OCI-M2 (cell line): ENCODE results near the gene NFIA.
A peak's percentile ranks its signal among the peaks of the same experiment; 100 is the strongest.

ENCODE experiments used
- DNase-seq: peaks from one replicate; lab custom pipeline; 2025; ENCODE audit not compliant: unreplicated experiment; lab: John Stamatoyannopoulos, UW

The NFIA gene

DNA sequence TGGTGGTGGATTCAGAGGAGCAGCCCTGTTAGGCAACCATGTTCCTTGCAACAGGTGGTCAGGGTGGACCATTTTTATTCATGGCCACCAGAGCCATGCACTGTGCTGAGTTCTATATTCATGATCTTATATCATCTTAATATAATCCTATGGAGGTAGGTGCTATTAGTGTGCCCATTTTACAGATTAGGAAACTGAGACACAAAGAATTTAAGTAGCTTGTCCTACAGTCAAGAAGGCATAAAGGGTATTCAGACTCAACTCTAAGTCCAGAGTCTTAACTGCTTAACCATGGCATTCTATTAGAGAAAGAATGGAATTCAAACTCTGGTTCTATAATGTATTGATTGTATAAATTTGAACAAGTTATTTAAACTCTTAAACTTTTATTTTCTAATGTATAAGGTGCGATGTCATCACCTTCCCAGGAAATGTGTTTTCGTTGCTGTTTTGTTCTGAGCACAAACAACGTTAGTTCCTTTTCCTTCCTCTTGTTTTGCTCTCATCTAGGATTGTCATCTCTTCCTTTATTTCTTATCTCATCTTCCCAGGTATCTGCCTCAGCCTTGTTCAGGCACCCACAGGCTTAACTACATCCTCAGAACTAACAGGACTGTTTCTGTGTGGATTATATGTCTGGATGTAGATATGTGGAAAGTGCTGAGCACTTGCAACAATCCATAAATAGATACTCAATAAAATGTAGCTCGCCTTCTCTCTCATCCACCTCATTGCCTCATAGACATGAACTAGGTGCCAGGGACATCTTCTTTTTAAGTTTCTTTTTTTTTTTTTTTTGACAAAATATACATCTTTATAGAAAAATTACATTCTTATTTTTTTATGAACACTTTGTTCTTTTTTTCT, 207.1 kb downstream of the NFIA start:
- DNase-seq = no peak

DNA sequence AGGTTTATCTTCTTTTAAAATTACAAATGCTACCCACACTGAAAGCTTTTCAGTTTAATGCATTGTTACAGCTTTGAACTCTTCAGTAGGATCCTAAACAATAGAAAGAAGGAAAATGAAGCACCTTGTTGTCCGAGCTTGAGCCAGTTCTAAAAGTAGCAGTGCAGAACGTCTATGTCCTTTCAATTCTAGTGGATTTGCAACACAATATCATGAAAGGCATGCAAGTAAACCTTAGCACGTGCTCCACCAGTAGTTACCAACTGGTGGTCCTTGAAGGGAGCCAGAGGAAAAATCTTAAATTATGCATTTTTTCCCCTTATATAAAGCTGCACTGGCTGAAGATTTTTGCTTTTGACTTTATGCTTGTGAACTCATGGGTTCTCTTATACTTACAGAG, 208.2 kb downstream of the NFIA start:
- no peak for DNase-seq

DNA sequence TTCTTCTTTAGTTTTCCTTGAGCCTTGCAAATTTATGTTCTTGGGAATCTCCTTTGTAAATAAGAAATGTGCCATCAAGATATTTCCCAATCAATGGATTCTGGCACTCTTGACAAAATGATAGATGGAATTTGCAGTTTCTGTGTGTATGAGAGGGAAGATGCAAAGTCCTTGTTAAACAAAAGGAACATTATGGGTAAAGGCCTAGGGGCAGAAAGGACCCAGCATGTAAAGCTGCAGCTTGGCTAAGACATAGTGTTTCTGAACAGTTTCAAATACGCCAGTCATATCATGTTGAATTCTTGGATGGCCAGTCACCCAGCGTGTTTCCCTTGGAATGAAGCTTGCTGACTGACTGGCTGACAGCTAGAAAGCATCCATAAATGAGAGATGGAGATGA, 210.8 kb downstream of the NFIA start:
- no peak for DNase-seq

DNA sequence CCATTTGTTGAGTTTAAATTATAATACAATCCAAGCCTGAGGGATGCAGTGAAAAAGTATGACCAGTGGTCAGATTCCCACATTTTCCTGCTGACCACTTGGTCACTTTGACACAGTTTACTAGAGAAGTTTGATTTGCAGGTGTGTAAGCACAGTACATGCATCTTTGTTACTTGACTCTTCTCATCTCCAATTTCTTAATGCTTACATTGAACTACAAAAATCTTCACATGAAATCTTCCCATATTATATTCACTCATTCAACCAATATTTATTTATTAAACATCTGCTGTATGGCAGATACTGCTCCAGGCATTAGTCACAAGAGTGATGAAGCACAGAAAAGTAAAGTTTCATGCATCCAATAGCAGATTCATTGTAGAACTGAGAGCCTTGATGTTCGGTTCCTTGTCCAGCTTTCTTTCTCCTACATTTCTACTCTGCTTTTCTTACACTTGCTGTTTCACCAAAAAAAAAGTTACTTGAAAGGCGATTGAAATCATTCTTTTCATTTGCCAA, 211.7 kb downstream of the NFIA start:
- no peak for DNase-seq

DNA sequence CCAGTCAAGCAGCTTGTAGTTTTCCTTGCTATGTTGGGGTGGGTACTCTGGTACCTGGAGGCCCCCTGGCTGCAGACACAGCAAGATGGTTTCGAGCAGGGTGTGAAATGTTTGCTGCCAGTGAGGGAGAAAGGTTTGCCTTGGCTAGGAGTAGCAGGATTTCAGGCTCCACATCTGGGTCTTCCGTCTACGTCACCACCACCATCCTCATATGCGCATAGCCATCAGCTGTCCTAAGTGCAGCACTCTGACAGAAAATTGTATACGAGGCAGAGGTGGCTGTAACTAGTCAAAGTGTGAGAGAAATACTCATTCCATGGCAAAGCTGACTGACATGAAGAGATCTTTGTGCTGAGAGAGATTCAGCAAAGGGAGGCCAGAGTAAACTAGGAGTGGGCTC, 212.6 kb downstream of the NFIA start:
- DNase-seq = no peak

DNA sequence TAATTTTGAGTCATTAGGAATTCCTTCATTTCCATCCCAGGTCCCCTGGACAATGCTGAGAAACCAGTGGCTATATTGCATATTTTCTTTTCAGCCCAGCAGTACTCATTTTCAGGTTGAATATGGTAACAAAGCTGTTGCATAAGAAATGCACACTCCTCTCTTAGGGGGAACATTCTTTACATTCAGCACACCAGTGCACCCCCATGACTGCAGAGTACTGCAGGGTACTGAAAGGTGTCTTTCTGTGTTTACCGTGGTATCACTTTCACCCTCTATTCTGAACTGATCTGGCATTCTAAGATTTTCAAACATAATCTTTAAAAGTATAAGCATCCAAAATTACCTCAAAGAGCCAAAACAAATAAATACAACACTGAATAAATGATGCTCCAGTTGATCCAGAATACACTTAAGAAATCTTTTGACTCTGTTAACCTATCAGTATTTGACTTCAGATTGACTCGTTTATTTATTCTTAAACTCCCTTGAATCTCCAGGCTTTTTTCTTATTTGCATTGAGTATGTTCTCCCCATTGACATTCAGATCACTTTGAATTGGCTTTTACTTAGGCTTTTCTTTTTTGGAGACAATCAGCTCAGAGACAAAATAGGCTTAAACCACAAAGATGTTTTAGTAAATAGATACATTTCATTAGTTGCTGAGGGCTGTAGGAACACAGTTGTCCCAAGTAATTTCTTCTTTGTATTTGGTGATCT, 213.6 kb downstream of the NFIA start:
- no peak for DNase-seq

DNA sequence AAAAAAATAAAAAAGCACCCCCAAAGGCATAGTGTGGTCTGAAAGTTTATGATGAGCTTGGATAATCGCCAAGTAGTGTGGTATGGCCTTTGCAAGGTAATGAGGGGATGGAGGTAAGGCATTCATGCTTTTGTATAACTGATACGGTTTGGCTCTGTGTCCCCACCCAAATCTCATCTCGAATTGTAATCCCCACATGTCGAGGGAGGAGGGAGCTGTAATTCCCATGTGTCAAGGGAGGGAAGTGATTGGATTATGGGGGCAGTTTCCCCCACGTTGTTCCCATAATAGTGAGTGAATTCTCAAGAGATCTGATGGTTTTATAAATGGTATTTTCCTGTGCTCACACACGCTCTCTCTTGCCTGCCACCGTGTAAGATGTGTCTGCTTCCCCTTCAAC, 215.5 kb downstream of the NFIA start:
- DNase-seq = no peak

DNA sequence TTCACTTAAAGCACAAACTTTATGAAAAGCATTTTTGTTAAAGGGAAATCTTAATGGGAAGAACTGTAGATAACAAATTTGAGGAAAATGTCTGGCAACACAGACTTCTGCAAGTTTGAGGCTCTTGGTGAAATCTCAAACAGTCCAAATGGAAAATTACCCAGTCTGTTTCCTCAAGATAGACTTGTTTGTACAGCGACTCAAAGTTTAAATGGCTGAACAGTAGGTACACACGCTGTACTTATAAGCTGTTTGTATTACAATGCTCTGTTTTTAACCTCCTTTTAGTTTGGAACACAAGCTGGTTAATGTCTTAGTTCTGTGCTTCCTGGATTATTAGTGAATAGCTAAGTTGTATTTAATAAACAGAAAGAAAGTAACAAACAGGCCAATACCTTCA, 217.1 kb downstream of the NFIA start:
- peak; percentile 7 for DNase-seq

DNA sequence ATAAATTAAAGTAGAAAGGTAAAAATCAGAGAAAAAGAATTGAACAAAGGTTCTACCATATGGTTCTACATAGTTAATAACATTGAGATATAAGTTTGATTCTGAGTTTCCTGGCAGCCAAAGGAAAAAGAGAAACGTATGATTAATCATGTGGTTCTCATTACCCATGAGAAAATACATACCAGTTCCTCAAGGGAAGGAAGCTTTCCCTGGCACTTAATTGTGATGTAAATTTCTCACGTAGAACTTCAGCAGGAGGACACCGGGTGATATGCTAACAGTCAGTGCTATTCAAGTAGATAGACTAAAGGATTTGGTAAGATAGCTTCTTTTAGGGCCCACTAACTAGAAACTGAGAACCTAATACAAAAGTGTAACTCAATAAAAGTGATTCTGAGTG, 218.5 kb downstream of the NFIA start:
- DNase-seq = no peak

DNA sequence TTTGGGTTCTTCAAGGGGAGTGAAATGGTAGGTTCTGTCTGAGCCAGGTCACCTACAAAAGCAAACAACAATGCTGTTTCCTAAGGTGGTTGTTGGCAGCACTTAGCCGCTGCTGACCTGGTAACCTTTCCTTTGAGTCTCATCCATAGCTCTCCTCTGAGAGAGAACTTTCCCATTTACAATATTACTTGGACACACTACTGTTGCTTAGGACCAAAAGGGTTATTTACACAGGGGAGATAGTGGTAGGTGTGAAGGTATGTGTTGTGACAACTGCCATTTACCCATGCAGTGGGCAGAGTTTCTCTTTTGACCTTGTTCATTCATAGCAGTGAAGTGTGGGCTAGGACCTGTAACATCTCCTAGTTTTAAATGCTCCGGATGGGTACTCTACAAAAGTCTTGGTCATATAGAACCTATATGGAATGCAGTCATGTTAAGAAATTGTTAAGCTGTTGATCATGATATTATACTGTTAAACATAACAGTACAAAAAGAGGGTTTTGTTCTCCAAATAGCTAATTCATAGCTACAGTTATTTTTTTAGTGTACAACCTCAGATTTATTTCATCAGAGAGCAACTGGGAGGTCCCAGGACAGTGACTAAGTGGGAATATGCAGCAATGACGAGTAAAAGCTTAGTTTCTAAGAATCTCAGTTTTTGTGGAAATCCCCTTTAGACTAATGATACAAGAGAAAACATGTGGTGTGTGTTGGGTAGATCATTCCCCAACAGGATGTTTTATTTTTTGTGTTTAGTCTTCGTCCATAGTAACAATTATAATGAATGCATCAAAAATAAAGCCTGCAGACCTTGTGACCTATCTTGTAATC, 219.7 kb downstream of the NFIA start:
- DNase-seq = no peak

DNA sequence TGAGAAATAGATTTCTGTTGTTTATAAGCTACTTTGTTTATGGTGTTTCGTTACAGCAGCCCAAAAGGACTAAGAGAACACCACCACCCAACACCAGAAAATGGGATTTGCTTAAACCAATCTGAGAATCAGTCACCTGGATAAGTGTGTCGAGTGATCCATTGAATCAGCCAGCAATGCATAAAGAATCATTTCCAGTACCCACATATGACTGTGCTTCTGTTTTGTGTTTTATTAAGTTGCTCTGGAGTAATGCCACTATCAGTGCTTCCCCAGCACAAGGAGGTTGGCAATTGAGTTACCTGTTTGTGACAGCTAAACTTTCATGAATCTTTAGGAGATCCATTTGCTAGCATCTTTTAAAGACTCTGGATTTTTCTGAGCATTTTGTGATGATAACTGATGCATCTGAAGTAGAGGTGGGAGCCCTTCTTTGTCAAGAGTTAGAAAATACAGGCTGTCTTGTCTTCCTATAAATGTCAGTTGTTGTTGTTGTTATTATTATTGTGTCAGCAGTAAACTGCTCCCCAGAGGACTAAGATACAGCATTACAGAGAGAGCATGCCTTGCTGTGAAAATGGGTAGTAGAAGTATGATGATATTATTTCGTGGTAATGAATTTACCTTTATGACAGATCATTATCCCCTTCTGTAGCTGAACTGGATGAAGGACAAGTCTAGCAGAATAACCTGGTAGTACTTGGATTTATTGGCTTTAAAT, 225.2 kb downstream of the NFIA start:
- no peak for DNase-seq

DNA sequence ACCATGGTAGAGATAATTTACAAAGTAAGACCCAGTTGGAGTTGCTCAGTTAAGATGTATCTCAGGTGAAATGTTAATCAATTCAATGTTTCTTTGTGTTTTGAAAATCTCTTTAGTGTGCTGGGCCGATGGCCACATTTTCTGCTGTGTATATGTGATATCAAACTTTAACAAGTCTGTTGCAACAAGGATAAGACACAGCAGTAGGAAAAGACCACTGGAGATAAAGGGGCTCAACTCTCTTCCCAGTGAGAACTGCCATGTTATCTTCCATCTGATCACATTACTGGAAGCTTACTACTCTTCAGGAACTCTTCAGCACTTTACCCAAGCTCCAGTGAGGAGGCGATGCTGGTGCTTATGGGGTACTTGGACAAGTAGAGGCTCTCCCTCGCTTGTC, 227.7 kb downstream of the NFIA start:
- DNase-seq = no peak

DNA sequence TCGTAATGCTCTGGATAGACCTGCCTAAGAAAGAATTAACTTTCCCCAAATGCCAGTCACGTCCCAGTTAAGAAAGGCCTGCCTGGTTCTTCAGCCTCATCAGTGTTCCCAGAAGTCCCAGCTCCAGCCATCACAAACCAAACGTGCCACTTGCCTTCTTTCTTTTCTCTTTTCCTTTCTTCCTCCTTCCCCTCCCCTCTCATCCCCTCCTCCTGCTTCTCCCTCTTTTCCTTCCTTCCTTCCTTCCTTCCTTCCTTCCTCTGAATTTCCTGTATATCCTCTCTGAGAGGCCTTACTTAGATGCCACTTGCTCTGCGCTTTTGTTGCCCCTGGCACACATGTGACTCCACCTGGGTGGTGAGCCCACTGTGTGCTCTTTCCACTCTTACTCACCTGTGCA, 228.2 kb downstream of the NFIA start:
- no peak for DNase-seq

DNA sequence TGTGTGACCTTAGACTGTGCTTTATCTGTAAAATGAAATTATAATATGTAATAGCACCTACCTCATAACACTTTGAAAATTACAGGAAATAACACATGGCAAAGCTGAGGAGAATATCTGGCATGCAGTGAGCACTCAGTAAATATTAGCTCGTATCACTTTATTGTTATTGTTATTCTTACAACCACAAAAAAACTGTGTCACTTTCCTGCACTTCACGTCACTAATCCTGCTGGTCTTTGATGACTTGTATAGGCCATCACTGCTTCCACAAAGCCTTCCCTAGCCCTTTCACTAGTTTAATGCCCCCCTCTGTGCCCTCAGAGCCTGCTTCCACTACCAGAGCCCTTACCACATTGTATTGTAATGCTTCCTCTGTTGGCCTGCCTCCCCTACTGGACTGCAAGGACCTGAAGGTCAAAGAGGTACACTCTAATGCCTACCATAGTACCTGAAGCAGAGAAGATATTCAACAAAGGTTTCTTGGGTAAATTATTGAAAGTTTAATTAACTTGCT, 231.6 kb downstream of the NFIA start:
- DNase-seq = no peak

DNA sequence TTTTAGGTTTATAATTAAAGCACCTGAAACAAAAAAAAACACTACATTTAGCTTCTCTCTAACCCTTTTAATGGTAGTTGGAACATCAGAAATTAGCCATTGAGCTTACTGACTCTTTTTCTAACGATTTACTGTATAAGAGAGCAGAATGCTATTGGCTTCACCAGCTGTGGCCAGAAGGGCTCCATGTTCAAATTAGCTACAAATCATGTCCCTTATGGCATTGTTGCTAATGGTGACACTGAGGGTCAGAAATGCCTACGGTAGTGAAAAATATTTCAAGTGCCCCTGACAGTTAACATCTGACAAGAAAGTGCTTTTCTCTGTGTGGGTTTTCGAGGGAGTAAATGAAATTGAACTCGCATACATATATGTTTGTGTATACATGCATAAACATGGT, 232.7 kb downstream of the NFIA start:
- DNase-seq = no peak

DNA sequence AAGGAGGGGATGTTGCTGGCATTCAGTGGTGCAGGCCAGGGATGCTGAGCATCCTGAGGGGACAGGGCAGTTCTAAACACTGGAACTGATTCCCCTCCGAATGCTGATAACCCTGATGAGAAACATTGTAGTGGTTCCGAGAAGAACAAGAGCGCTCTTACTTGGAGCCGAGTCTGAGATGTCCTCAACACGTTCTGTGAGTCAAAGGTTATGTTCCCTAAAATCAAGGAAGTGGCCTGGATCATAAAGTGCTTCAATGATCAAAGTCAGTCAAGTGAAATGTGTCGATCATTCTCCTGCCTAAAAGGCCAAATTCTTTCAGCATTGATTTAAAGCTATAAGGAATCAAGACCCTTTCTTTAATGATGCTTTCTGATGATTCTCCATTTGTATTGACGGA, 234.1 kb downstream of the NFIA start:
- DNase-seq = no peak

DNA sequence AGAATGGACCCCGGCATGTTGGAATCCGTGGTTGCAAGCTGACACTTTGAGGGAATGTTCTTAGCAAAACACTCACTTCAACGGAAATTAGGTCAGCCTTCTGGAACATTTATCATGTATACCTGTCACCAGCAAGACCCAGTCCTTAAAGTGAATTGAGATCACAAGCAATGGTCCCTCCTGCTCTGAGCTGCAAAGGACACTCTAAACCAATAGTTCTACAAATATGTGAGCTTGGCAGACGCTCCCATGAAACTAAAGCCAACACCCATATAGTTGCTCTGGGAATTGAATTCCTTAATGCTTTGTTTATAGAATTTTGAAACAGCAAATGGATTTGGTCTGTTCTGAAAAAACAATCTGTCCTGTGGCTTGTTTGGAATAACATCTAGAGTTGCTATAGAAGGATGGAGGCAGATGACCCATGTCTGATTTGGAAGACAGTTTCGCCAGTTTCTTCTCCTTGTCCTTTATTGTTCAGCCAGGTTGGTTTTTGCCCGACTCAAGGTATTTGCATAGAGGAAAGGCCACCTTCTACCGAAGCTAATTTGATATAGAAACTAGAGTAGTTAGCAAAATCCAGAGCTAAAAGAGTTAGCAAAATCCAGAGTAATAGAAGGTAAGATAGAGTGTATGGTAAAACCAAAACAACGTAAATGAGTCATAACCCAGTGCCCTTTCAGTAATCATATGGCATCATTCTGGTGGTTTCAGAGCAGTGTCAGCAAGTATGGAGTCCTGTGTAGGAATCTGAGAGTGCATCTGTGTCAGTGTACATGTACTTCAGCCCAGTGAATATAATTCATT, 236.2 kb downstream of the NFIA start:
- no peak for DNase-seq

DNA sequence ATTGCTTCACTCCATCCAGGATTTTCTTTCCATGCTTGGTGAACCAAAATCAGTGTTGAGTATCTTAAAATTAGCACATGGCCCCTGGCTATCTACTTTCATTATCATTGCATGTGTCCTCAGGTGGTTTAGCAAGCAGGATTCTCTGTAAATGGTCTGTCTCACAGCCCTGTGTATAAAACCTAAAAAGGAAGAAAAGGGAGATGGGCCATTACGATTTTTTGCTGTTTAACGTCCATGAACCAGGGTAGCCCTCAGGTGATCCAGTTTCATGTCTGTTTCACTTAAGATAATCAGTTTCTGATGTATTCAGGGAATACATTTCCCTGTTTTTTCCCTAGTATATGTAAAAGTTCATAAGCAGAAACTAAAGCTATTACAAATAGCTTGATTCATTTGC, 238.2 kb downstream of the NFIA start:
- no peak for DNase-seq

DNA sequence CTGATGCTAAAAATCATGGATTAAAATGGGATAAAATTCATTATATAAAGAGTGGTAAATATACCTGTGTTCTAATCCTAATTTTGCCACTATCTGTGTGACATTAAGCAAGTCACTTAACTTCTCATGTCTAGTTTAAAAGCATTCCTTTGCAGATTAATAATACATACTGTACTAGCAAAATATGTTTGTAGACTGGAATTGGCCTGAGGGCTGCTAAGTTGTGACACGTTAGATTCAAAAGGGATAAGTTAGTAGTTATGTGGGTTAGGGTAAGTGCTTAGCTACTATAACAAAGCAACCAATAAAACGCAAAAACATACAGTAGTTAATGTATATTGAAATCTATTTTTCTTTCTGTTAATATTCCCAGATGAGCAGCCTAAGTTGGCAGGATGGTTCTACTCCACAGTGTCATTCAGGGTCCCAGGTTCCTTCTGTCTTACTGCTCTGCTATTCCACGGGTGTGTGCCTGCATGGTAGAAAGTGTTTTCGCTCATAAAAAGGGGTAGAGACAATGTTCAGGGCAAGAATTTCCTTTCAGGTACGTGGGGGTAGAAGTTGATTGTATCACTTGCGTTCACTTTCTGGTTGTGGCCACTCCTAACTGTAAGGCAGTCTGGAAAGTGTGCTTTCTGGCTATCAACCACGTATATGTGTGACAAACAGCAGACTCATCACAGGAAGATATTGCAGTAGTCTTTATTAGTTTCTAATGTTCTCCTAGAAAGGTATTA, 239.8 kb downstream of the NFIA start:
- DNase-seq = no peak
